Measurements from ENCODE around the gene CCSER2.

Gene CCSER2

GRCh38 chr10:84329196-84329611 lies 815 bp downstream of the CCSER2 start:
- H3K4me3 ChIP-seq (ENCODE audit: low read depth, low read length) = peak overlapping the region; percentile 52
- DNase-seq (ENCODE audit: low read depth) = peak; percentile 41
- TF ChIP-seq MAX (IDR thresholded peaks at IDR 0.05; ENCODE audit: low read depth, low read length) (no peak), MYC (IDR thresholded peaks at IDR 0.05; ENCODE audit: low read depth, low read length) (no peak), POLR2A (IDR thresholded peaks at IDR 0.05; ENCODE audit: extremely low read depth, insufficient read length) (no peak)
- TF ChIP-seq, protein P1, sequence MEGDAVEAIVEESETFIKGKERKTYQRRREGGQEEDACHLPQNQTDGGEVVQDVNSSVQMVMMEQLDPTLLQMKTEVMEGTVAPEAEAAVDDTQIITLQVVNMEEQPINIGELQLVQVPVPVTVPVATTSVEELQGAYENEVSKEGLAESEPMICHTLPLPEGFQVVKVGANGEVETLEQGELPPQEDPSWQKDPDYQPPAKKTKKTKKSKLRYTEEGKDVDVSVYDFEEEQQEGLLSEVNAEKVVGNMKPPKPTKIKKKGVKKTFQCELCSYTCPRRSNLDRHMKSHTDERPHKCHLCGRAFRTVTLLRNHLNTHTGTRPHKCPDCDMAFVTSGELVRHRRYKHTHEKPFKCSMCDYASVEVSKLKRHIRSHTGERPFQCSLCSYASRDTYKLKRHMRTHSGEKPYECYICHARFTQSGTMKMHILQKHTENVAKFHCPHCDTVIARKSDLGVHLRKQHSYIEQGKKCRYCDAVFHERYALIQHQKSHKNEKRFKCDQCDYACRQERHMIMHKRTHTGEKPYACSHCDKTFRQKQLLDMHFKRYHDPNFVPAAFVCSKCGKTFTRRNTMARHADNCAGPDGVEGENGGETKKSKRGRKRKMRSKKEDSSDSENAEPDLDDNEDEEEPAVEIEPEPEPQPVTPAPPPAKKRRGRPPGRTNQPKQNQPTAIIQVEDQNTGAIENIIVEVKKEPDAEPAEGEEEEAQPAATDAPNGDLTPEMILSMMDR (IDR thresholded peaks at IDR 0.05; ENCODE audit: low read depth, low read length) = no peak

- no peak overlapping the region for H3K4me3 ChIP-seq (ENCODE audit: low read depth, low read length)
- TF ChIP-seq, protein P1 (IDR thresholded peaks at IDR 0.05; ENCODE audit: low read depth, low read length) = no peak
- no peak for TF ChIP-seq POLR2A (IDR thresholded peaks at IDR 0.05; ENCODE audit: extremely low read depth, insufficient read length)
- TF ChIP-seq MYC (IDR thresholded peaks at IDR 0.05; ENCODE audit: low read depth, low read length) = no peak
- TF ChIP-seq MAX (IDR thresholded peaks at IDR 0.05; ENCODE audit: low read depth, low read length) = no peak
- no peak for DNase-seq (ENCODE audit: low read depth)
Measured at GRCh38 chr10:84329986-84330651, 1.7 kb downstream of the CCSER2 start.

- H3K4me3 ChIP-seq (ENCODE audit: low read depth, low read length) = no peak overlapping the region
- no peak for DNase-seq (ENCODE audit: low read depth)
- TF ChIP-seq, protein P1 (IDR thresholded peaks at IDR 0.05; ENCODE audit: low read depth, low read length) = no peak
- no peak for TF ChIP-seq POLR2A (IDR thresholded peaks at IDR 0.05; ENCODE audit: extremely low read depth, insufficient read length)
- no peak for TF ChIP-seq MAX (IDR thresholded peaks at IDR 0.05; ENCODE audit: low read depth, low read length)
- TF ChIP-seq MYC (IDR thresholded peaks at IDR 0.05; ENCODE audit: low read depth, low read length) = no peak
Measured at GRCh38 chr10:84331091-84331490, 2.7 kb downstream of the CCSER2 start.

DNA sequence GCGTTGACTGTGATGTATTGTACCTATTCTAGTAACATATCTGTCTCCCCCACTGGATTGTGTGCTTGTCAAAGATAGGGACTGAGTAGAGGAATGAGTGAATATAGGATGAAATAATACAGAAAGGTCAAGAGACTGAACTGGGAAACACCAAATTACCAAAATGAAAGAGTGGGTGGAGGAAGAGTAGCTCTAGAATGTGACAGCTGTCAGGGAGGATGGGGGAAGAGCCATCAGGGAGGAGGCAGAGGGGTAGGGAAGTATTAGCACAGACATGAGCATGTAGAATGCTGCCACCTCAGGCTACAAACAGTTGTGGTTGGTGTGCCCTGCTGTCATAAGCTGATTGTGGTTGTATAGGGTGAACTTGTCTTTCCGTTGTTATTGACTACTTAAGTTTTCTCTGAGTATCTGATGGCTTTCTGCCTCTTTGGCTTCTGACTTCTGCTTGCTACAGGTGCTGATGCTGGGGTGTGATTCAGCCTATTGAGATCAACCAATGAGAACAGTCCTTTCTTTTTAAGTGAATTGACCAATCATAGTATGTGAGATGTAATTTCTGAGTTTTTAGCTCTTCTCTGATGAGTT lies 5.6 kb downstream of the CCSER2 start:
- TF ChIP-seq, protein P1 (IDR thresholded peaks at IDR 0.05; ENCODE audit: low read depth, low read length) = no peak
- TF ChIP-seq MYC (IDR thresholded peaks at IDR 0.05; ENCODE audit: low read depth, low read length) (no peak), MAX (IDR thresholded peaks at IDR 0.05; ENCODE audit: low read depth, low read length) (no peak), POLR2A (IDR thresholded peaks at IDR 0.05; ENCODE audit: extremely low read depth, insufficient read length) (no peak)
- peak; percentile 37 for DNase-seq (ENCODE audit: low read depth)
- H3K4me3 ChIP-seq (ENCODE audit: low read depth, low read length) = no peak overlapping the region

GRCh38 chr10:84334811-84335210 lies 6.4 kb downstream of the CCSER2 start:
- TF ChIP-seq POLR2A (IDR thresholded peaks at IDR 0.05; ENCODE audit: extremely low read depth, insufficient read length) = no peak
- TF ChIP-seq MYC (IDR thresholded peaks at IDR 0.05; ENCODE audit: low read depth, low read length) = no peak
- TF ChIP-seq, protein P1 (IDR thresholded peaks at IDR 0.05; ENCODE audit: low read depth, low read length) = no peak
- no peak for TF ChIP-seq MAX (IDR thresholded peaks at IDR 0.05; ENCODE audit: low read depth, low read length)
- no peak overlapping the region for H3K4me3 ChIP-seq (ENCODE audit: low read depth, low read length)
- no peak for DNase-seq (ENCODE audit: low read depth)

Measured in NB4 (cell line).